Neural cell (in vitro differentiated cells): ENCODE results near the gene FOXS1. TPM values are rescaled to one million over a fixed set of nuclear protein-coding genes. Genes with fewer than 3 reads are reported as not detected.

Experiments used
- H2AFZ ChIP-seq: fragments of 200-600, 300-800 bp; sonication (generic), shearing (Covaris generic); 2 replicates; pipeline ENCODE4 v1.6.0; 2014; ENCODE audit warnings: low read depth, mild to moderate bottlenecking, antibody characterized with exemption, low read length, moderate library complexity
- H3F3A ChIP-seq: fragments of 200-600 bp; shearing (Covaris generic); 2 replicates; pipeline ENCODE4 v1.6.1; 2016; ENCODE audit warnings: mild to moderate bottlenecking, moderate library complexity, mixed read lengths, antibody characterized with exemption, low read length; ENCODE audit not compliant: insufficient read depth, poor library complexity, severe bottlenecking
- H3K27ac ChIP-seq: fragments of 200-600, 300-800 bp; sonication (generic), shearing (Covaris generic); 2 replicates; pipeline ENCODE4 v1.5.1; 2014; ENCODE audit warnings: mild to moderate bottlenecking, low read length, moderate library complexity
- H3K27me3 ChIP-seq: fragments of 300-800, 200-600 bp; sonication (generic), shearing (Covaris generic); 2 replicates; pipeline ENCODE4 v1.6.0; 2014; ENCODE audit warnings: mild to moderate bottlenecking, low read depth, low read length, moderate library complexity; ENCODE audit not compliant: insufficient read depth
- H3K36me3 ChIP-seq: fragments of 300-800, 200-600 bp; sonication (generic), shearing (Covaris generic); 2 replicates; pipeline ENCODE4 v1.5.1; 2014; ENCODE audit warnings: mild to moderate bottlenecking, antibody characterized with exemption, low read length, moderate library complexity; ENCODE audit not compliant: insufficient read depth
- H3K4me2 ChIP-seq: fragments of 300-800, 200-600 bp; sonication (generic), shearing (Covaris generic); 2 replicates; pipeline ENCODE4 v1.6.0; 2014; ENCODE audit warnings: mild to moderate bottlenecking, low read length
- H3K4me3 ChIP-seq: fragments of 300-800, 200-600 bp; sonication (generic), shearing (Covaris generic); 2 replicates; pipeline ENCODE4 v1.5.1; 2014; ENCODE audit warnings: mild to moderate bottlenecking, low read length, moderate library complexity
- H3K79me2 ChIP-seq: fragments of 200-600 bp; shearing (Covaris generic); replicated peaks from 2 replicates; pipeline ENCODE4 v1.6.0; 2014; ENCODE audit warnings: mild to moderate bottlenecking, low read length, moderate library complexity; ENCODE audit not compliant: insufficient read depth
- H3K9ac ChIP-seq: fragments of 300-800, 200-600 bp; sonication (generic), shearing (Covaris generic); 2 replicates; pipeline ENCODE4 v1.6.1; 2016; ENCODE audit warnings: mild to moderate bottlenecking, low read length, mixed read lengths
- H3K9me2 ChIP-seq: fragments of 200-600 bp; shearing (Covaris generic); 2 replicates; pipeline ENCODE4 v1.6.1; 2016; ENCODE audit warnings: mild to moderate bottlenecking, low read length, mixed read lengths; ENCODE audit not compliant: insufficient read depth
- H3K9me3 ChIP-seq: fragments of 200-600, 300-800 bp; sonication (generic), shearing (Covaris generic); 2 replicates; pipeline ENCODE4 v1.6.1; 2016; ENCODE audit warnings: mild to moderate bottlenecking, mixed run types, low read length, moderate library complexity, mixed read lengths
- H4K20me1 ChIP-seq: fragments of 200-600 bp; shearing (Covaris generic); 2 replicates; pipeline ENCODE4 v1.6.1; 2016; ENCODE audit warnings: mild to moderate bottlenecking, mixed run types; ENCODE audit not compliant: insufficient read depth
- CTCF ChIP-seq: fragments of 450-650 bp; IDR thresholded peaks from 2 replicates; pipeline ENCODE4 v1.5.1; 2014; ENCODE audit warnings: antibody characterized with exemption, mild to moderate bottlenecking, moderate library complexity; ENCODE audit not compliant: poor library complexity, severe bottlenecking
- EP300 ChIP-seq: fragments of 450-650 bp; conservative IDR thresholded peaks from 2 replicates; pipeline ENCODE4 v1.6.1; 2014; ENCODE audit warnings: antibody characterized with exemption, mild to moderate bottlenecking, moderate library complexity; ENCODE audit not compliant: poor library complexity, severe bottlenecking
- EZH2 ChIP-seq: fragments of 200-600, 300-800 bp; shearing (Covaris generic), sonication (generic); IDR thresholded peaks from 2 replicates; pipeline ENCODE4 v1.6.1; 2014; ENCODE audit warnings: antibody characterized with exemption, low read length, borderline replicate concordance, mild to moderate bottlenecking; ENCODE audit not compliant: insufficient read depth, poor library complexity, severe bottlenecking
- MXI1 ChIP-seq: fragments of 450-650 bp; conservative IDR thresholded peaks from 2 replicates; pipeline ENCODE4 v1.6.1; 2014; ENCODE audit warnings: antibody characterized with exemption, mild to moderate bottlenecking; ENCODE audit not compliant: poor library complexity, severe bottlenecking
- POLR2AphosphoS5 ChIP-seq: IDR thresholded peaks from 2 replicates; pipeline ENCODE4 v1.6.1; 2012
- RAD21 ChIP-seq: fragments of 450-650 bp; conservative IDR thresholded peaks from 2 replicates; pipeline ENCODE4 v1.6.1; 2014; ENCODE audit warnings: antibody characterized with exemption, mild to moderate bottlenecking, moderate library complexity
- REST ChIP-seq: IDR thresholded peaks from 2 replicates; pipeline ENCODE4 v1.6.1; 2012; ENCODE audit warnings: borderline replicate concordance
- SMC3 ChIP-seq: fragments of 450-650 bp; conservative IDR thresholded peaks from 2 replicates; pipeline ENCODE4 v1.6.1; 2014; ENCODE audit warnings: antibody characterized with exemption, mild to moderate bottlenecking, moderate library complexity; ENCODE audit not compliant: poor library complexity
- TAF1 ChIP-seq: IDR thresholded peaks from 2 replicates; pipeline ENCODE4 v1.6.1; 2012; ENCODE audit warnings: low read depth
- polyA plus RNA-seq: library from polyadenylated mRNA; depleted of rRNA; stranded (reverse); fragments of >200 nt; gene quantifications from 2 replicates; pipeline ENCODE4 v1.2.3, GENCODE V29; 2014

Gene FOXS1
- polyA plus RNA-seq, 1 donor from 2014 or later = not detected

GRCh38 chr20:31822421-31823330, 22.7 kb downstream of the FOXS1 start:
- Histone ChIP-seq H3K9ac (peak overlapping the region; percentile 48), H4K20me1 (no peaks in the 10 kb centered on the region), H3K4me2 (peak overlapping the region; percentile 42), H3K27ac (no peak overlapping the region), H3F3A (no peaks in the 10 kb centered on the region), H3K27me3 (no peaks in the 10 kb centered on the region), H3K36me3 (no peaks in the 10 kb centered on the region), H3K4me3 (peak overlapping the region; percentile 50), H3K79me2 (no peaks in the 10 kb centered on the region), H3K9me3 (no peaks in the 10 kb centered on the region), H3K9me2 (no peaks in the 10 kb centered on the region), H2AFZ (peak overlapping the region; percentile 53)
- TF ChIP-seq EZH2 = no peak
- peak; percentile 100 for TF ChIP-seq CTCF
- TF ChIP-seq REST = no peak
- peak; percentile 23 for TF ChIP-seq MXI1
- no peak for TF ChIP-seq TAF1
- peak; percentile 25 for TF ChIP-seq POLR2AphosphoS5
- peak; percentile 100 for TF ChIP-seq RAD21
- TF ChIP-seq EP300 = peak; percentile 22
- peak; percentile 99 for TF ChIP-seq SMC3

GRCh38 chr20:31821427-31821826, 24.0 kb downstream of the FOXS1 start:
- H3K79me2 ChIP-seq = no peaks in the 10 kb centered on the region
- no peaks in the 10 kb centered on the region for H3K9me3 ChIP-seq
- H2AFZ ChIP-seq = no peak overlapping the region
- no peak overlapping the region for H3K27ac ChIP-seq
- no peak overlapping the region for H3K9ac ChIP-seq
- H4K20me1 ChIP-seq = no peaks in the 10 kb centered on the region
- TF ChIP-seq TAF1 (no peak), EZH2 (no peak), MXI1 (no peak), REST (no peak), EP300 (no peak), RAD21 (no peak), CTCF (no peak), SMC3 (no peak)
- no peaks in the 10 kb centered on the region for H3K9me2 ChIP-seq
- H3K27me3 ChIP-seq = no peaks in the 10 kb centered on the region
- no peak overlapping the region for H3K4me3 ChIP-seq
- no peaks in the 10 kb centered on the region for H3F3A ChIP-seq
- no peaks in the 10 kb centered on the region for H3K36me3 ChIP-seq
- no peak overlapping the region for H3K4me2 ChIP-seq
